CD1c-positive myeloid dendritic cell (primary cell): ENCODE results near the gene RDX.
A peak's percentile ranks its signal among the peaks of the same experiment; 100 is the strongest.

ENCODE experiments used
- DNase-seq: peaks from one replicate; pipeline ENCODE4 v3.0.0-alpha.2; 2016; ENCODE audit errors: extremely low spot score

RDX gene

DNA sequence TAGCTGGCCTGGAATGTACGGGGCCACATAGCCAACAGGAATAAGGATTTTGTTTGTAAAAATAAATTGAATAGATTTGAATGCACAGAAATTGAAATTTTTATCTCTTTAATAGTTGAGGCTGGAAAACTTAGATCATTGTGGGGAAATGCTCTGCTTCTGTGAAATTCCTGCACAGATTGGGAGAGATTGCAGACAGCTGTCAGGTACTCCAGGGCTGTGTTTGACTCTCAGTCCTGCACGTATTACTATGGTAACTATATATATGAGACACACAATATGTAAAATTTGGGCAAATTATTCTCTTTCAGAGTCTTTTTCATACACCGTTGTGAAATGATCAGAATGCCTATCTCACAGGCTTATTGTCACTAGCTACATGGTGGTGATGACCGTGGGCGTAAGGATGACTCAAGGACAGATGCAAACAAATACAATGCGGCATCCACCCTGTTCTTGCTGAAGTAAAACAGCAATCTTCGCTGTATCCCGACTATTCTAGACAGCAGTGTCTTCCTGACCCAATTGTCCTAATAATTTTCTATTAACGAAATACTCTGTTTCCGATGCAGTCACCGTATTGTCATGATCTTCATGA is 123.8 kb downstream of the RDX start:
- DNase-seq: peak; percentile 15

DNA sequence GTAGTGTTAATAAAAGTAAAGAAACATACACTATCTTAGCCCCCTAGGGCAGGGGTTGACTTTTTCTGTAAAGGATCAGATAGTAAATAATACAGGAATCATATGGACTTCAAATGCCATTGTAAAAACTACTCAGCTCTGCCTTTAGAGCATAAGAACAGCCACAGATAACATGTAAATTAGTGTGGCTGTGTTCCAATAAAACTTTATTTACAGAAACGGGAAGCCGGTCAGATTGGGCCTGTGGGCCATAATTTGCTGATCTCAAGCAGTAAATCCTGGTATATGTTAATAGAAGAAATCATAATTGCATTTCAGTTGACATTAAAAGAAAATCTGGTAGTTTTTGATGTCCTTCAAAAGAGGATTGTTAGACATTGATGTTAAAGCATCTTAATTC is 126.7 kb downstream of the RDX start:
- no peak for DNase-seq

DNA sequence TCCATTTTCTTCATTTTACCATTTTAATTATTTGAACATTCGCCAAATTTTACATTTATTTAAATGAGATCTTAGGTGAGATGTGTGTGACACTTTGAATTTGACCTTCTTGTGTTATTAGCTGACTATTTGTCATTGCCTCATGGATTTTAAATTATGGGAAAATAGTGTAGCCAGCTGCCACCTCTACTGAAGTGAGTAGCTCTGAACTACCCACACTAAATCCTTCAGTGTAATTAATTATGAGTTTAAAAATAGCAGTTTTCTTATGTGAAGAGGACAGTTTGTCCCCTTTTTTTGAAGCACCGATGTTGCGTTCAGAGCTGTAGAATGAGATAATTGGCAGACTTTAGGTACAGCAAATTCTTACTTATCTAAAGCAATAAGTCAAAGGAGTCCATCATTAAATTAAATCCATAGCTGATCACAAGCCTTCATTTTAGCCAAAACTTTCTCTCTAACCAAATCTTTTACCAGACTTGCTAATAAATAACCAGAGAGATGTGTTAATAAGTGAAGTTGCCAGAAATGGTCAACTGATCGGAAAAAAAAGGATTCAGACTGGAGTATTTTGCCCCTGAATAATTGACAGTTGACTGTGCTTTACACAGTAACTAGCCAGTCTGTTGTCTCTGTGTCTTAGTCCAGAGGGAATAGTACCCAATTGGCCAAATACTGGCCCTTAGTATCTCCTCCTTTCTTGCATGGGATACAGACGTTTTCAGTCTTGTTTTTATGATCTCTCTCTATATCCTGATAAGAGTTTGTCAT is 128.2 kb downstream of the RDX start:
- DNase-seq: no peak

DNA sequence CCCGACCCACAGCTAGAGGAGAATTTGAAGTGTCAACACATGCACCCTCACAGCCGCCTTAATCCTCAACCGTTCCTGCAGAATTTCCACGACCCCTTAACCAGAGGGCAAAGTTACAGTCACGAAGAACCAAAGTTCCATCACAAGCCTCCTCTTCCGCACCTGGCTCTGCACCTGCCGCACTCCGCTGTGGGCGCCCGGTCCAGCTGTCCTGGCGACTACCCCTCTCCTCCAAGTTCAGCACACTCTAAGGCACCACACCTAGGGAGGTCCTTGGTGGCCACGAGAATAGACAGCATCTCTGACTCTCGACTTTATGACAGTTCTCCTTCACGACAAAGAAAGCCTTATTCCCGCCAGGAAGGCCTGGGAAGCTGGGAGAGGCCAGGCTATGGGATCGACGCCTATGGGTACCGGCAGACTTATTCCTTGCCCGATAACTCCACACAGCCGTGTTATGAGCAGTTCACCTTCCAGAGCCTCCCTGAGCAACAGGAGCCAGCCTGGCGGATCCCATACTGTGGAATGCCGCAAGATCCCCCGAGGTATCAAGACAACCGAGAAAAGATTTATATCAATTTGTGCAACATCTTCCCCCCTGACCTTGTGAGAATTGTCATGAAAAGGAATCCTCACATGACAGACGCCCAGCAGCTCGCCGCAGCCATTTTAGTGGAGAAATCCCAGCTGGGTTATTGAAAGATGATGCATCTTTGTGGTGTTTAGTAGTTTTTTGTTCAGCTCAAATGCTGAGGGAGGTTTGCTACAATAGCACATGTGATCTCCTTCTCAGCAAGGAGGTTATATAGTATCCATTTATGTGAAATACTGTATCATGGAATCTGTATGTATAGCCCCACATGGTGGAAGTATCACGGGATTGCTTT is 131.1 kb downstream of the RDX start:
- DNase-seq: no peak

DNA sequence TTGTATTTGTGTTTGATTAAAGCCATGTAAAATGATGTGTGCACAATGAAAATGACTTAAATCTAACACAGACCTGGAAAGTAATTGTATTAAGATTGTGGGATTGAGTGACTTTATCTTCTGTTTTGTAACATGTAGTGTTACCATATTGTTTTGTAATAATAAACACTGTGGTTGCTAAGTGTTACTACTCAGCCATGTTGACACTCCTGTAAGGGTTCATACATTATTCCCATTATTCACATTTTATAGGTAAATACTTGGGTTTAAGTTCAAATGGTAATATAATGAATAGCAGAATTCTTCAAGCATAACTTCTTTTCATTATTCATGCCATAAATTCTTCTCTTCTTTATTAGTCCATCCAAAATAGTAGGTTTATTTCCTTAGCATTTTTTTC is 134.2 kb downstream of the RDX start:
- DNase-seq: no peak

DNA sequence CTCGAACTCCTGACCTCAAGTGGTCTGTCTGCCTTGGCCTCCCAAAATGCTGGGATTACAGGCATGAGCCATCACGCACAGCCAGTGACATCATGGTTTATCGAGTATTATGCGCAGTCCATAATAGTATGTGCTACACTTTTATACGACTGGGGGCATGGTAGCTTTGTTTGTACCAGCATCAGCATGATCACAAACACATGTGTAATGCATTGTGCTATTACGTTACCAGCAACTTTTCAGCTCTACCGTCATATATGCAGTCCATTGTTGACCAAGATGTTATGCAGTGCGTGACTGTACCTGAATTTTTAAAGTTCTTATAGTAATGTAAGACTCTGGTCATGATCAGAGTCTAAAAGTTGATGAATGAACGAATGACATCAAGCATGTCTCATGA is 135.4 kb downstream of the RDX start:
- DNase-seq: no peak

DNA sequence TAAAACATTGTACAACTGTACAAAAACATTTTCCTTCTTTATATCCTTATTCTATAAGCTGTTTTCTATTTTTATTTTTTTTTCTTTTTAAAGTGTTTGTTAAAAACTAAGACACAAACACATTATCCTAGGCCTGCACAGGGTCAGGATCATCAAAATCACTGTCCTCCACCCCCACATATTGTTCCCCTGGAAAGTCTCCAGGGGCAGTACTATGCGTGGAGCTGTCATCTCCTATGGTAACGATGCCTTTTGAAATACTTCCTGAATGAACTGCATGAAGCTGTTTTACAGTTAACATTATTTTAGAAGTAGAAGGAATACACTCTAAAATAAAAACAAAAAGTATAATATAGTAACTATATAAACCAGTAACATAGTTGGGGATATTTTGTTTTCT is 136.0 kb downstream of the RDX start:
- no peak for DNase-seq

DNA sequence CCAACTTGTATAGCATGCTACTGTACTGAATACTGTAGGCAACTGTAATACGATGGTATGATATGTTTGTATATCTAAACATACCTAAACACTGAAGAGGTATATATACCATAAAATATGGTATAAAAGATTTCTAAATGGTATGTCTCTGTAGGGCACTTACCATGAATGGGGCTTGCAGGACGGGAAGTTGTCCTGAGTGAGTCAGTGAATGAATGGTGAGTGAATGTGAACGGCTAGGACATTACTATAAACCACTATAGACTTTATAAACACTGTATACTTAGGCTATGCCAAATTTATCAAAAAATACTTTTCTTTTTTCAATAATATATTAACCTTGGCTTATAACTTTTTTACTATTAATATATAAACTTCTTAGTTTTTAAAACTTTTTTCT is 136.4 kb downstream of the RDX start:
- DNase-seq: no peak

DNA sequence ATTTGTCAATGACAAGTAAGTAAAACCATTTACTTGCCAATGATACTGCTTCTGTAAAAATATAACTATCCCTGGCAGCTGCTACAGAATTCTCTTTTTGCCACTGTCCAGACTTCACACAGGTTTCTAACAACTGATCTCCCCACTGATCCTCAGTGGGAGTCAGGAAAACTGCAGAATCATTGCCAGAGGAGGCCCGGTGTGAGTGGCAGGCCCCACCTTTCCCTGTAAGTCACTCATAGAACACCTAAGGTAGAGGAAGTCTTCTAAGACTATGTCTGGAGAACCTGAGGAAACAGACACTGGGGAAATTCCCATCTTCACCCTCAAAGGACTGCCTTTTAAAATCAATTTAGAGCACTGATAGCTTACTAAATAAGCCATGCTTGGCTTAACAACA is 136.9 kb downstream of the RDX start:
- DNase-seq: no peak

DNA sequence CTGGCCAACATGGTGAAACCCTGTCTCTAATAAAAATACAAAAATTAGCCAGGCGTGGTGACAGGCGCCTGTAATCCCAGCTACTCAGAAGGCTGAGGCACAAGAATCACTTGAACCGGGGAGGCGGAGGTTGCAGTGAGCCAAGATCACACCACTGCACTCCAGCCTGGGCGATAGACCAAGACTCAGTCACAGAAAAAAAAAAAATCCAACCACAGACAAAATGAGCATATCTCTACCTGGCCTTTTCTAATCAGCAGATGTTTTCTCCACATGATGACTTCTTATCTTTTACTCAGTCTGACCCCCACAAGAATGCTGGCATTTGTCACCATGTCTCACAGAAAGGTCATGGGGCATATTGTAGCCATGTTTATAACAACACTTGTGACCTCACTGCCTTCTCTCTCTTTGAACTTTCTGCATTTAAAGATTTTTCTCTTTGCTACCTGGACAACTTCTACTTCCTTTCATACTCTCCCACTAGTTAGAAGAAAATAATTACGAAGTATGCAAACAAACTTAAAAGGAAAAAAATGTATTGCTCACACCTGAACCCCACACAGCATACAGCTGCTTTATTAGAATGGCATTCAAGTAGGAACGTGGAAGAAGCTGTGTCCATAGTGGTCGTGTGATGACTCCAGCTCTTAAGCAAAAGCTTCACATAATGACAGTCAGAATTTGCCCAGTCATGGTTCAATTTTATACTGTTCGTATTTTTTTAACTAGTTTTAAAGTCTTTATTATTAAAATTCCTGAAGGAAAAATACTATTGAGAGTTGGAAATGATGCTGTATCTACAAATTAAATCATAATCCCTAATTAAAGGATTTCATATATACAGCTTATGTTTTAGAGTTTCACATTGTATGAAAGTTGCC is 137.9 kb downstream of the RDX start:
- DNase-seq: no peak

DNA sequence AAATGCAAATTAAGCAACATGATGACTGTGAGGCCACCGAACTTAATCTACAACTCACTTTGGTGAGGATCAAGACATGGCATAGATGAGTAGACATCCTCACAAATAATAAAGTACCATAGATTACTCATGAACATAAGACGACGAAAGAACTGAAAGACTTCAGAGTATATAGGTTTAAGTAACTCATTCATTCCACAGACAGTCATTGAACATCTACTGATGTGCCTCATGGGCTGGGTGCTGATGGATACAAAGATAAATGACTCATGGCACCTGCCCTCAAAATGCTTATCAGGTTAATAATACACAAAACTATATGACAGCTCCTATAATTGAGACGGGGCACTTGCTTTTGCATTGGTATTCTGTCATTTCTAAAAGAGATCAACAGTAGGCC is 139.9 kb downstream of the RDX start:
- DNase-seq: no peak

DNA sequence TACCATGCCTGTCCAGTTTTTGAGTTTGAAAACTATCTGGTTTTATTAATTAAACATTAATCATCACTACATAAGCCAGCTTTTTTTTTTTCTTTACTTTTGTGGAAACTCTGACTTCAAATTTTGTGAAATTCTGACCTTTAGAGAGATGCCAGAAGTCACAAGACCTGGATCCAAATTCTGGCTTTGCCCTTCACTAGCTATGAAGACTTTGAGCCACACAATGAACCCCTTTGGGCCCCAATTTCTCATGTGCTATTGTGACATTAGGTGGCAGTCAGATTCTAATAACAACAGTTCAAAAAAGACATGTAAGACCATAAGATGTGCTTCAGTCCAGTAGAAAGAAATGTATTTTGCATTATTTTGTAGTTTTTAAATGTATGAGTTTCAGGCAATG is 142.9 kb downstream of the RDX start:
- DNase-seq: no peak

DNA sequence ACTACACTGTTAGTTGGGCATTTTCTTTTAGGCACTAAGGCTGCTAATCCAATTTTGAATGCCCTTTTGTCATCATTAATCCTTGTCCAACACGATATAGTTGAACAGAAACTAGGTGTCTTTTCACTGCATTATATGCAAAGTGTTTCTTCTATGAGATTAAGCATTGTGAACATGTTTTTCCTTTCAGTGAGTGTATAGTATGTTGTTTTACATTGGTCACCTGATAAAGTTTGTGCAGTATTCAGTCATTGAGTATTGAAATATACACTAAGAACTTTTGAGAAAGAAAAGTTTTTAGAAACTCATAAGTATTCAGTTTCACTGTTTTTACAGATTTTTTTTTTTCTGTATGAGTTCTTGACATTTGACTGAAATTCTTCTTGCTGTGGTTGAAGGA is 144.2 kb downstream of the RDX start:
- no peak for DNase-seq

DNA sequence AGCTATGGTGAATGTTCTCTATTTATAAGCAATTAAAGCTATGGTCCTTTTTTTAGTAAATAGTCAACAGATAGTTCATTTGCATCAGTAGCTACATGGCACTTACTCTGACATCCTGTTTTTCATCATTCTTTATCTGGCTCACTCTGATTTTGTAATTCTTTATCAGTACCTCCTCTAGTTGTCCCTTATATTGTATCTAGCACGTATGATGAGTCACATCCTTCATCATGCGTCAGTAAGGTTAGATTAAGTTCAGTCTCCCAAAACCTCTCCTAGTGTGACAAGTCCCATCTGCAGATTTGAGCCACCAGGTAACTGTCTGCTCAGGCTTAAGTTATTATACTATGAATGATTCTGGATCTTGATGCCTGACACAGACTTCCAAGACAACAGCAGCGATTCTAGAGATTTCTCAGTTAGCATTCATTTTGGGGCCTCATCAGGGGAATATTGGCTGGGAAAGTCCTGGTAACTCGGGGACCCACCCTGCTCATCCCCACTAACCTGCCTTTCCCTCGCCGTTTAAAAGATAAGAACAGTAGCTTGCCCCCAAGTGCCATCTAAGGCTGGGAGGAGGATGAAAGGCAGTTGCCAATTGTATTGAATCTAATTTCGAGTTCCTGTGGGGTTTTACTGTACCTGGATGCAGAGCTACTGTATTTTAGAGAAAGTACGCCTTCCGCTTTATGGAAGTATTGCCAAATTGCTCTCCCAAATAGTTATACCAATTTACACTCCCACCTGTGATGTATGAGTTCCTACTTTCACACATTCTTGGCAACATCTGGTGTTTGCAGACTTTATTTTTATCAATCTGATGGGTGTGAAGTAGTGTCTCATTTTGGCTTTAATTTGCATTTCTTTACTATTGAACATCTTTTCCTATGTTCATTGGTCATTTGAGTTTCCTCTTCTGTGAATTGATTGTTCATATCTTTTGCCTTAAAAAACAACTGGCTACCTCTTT is 147.4 kb downstream of the RDX start:
- DNase-seq: no peak

DNA sequence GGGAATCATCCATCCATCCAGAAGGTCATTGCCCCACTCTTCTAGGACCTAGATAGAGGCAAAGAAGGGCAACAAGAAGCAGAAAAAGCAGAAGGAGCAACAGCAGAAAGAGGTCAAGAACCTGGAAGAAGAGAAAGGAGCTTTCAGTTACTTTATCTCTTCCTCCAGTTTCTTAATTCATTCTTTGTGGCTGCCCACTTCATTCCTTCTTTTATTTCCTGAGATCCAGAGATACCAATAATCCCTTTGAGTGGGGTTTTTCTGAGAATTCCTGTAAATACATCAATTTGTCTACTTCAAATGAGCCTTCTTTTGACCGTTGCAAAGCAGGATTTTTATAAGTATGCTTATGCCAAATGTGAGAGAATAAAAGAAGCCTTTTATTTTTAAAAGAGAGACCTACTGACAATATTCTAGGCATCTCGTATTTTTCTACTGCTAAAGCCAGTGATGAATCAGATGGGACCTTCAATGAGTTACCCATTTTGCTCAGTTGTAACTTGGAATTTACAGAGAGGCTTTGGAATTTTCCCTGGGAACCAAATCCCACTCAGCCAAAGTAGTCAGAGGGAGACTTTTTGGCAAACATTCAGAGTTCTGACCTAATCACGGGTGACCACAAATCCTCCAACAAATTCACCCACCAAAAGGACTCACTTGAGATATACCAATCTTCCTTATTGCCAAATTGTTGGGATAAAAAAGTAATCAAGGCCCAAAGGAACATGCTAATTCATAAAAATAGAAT is 148.3 kb downstream of the RDX start:
- no peak for DNase-seq

DNA sequence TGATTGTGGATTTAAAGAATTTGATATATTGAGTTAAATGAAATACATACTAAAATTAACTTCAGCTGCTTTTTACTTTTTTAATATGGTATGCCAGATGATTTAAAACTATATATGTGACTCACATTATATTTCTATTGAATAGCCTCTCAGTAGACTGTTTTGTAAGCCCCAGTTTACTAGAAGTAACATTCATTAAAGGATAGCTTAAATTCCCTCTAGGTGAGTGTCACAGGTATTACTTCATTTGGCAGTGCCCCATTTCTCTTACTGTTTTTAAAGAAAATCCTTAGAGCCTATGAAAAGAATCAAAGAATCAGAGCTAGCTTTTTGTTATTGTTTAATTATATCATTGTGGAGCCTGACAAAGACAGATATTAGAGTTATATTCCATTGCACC is 154.6 kb downstream of the RDX start:
- DNase-seq: no peak

DNA sequence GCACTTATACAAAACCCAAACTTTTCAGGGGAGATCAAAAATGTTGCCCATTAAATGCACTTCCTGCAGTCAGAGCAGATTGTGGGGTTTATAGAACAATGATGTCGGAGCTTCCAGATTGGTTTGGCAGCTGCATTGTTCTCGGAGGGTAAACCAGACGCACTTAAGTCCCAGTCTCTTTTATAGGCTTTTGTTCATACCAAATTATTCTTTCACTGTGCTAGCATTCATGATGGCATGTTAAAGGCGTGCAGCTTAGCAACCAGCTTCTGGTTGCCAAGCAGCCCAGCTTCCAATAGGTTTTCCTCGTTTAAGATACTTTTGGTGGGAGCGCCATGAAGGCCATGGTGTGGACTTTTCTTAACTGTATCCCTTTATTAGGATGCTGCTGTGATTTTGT is 162.3 kb downstream of the RDX start:
- no peak for DNase-seq

DNA sequence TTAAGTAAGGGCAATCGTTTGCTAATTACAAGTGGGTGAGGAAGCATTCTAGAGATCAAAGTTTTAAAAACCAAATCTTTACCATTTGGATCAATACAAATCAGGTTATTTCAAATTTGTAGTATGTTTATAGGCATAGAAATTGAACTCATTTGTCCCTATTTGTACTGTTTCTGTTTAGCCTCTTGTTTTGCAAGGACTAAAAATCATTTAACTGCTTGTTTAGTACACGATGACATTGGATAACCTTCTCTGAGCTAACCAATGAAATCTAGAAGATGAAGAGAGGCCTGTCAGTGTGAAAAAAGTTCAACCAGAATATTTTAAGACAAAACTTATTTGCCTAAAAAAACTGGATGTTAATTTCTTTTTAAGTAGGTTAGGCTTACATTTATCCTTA is 163.3 kb downstream of the RDX start:
- DNase-seq: no peak

DNA sequence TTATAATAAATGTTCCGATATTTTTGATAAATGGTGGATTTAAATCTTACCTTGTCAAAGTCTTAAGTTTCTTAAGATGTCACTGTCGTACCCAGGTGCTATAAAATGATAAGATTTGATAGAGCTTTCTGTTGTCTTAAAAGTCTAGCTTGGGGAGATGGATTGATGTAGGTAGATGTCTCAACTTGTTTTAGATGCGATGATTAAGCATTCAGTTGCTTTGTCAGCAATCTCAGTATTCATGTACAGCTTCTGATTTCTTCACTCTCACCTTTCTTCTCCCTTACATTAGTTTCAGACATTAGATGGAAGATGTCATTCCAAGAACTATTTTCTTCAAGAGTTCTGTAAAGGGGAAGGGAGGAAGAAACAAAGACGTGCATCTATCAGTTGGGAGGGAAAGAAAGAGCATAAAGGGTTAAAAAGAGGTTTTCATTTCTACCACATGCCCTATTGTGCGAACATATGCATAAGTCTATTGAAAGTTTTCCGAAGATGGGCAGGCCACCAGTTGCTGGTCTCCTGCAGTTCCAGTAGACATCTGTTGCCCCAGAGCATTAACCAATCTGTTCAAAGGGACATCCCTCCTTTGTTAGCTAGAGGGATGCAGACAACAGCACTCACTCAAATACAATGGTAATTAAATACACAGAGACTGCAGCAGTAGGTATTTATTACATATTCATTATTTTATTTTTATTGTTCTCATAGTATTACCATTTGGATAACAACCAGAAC is 164.9 kb downstream of the RDX start:
- no peak for DNase-seq
